ENCODE data around the gene OR5AN1.
"Not testable (repeated sequence)": the region's sequence is repeated elsewhere in the genome, so short reads cannot be mapped to it uniquely, and the experiment has no call there.

The OR5AN1 gene, protein sequence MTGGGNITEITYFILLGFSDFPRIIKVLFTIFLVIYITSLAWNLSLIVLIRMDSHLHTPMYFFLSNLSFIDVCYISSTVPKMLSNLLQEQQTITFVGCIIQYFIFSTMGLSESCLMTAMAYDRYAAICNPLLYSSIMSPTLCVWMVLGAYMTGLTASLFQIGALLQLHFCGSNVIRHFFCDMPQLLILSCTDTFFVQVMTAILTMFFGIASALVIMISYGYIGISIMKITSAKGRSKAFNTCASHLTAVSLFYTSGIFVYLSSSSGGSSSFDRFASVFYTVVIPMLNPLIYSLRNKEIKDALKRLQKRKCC

DNA sequence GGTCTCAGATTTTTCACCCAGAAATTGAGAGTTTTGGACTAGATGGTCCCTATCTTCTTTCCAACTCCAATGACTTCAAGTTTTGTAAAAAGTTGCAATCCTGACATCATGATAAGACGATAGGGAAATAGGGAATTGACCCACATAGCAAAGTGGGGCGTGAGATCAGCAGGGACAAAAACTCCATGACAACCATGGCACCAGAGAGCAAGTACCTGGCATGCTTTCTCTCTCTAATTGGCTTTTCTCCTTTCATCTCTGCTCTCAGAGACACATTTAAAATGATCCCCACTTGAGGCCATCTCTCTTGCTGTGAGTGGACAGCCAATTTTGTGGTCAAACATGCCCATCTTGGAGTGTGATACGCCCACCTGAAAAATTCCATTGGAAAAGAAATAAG, at the start of gene OR5AN1:
Gene OR5AN1 (plus strand): TSS at position 301 of the 400 bp plus-strand sequence. CDS start 5,564 bp downstream, outside the sequence.
- TF ChIP-seq, protein P1, sequence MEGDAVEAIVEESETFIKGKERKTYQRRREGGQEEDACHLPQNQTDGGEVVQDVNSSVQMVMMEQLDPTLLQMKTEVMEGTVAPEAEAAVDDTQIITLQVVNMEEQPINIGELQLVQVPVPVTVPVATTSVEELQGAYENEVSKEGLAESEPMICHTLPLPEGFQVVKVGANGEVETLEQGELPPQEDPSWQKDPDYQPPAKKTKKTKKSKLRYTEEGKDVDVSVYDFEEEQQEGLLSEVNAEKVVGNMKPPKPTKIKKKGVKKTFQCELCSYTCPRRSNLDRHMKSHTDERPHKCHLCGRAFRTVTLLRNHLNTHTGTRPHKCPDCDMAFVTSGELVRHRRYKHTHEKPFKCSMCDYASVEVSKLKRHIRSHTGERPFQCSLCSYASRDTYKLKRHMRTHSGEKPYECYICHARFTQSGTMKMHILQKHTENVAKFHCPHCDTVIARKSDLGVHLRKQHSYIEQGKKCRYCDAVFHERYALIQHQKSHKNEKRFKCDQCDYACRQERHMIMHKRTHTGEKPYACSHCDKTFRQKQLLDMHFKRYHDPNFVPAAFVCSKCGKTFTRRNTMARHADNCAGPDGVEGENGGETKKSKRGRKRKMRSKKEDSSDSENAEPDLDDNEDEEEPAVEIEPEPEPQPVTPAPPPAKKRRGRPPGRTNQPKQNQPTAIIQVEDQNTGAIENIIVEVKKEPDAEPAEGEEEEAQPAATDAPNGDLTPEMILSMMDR (IDR thresholded peaks at IDR 0.05; ENCODE audit: borderline replicate concordance, insufficient read depth, low read depth, low read length) = no peak
- H3K4me3 ChIP-seq (ENCODE audit: low read depth, low read length) = no peak within 1 kb of the TSS

DNA sequence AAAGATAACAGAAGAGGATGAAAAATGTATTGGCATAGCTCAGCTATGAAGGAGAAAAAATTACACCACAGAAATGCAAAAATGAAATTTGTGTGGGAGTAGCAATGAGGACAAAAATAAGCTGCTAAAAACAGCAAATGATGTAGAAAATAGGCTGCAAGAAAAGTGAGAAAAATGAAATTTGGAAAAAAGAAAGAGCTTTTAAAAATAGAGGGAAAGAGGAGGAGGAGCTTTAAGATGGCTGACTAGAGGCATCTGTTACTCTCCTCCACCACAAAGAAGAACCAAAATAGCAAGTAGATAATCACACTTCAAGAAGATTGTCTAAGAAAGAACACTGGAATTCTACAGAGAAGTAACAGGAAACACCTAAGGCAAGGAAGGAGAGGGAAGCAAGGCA, 23.7 kb upstream of the OR5AN1 start:
- no peak overlapping the region for H3K4me3 ChIP-seq (ENCODE audit: low read depth, low read length)
- TF ChIP-seq, protein P1 (IDR thresholded peaks at IDR 0.05; ENCODE audit: borderline replicate concordance, insufficient read depth, low read depth, low read length) = no peak

DNA sequence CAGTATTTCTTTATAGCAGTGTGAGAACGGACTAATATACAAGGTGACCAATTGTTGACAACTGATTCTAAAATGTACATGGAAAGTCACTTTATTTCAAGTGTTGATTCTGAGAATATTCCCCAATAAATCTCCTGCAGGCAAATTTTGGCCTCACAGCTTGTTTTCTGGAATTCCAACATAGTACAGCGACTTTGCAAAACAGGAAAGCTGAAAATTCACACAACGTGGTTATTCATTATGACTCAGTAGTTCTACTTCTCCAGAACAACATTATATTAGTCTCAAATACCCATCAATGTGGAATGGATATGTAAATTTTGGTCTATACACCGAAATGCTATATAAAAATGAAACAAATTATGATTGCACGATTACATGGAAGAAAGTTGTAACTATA, 22.5 kb upstream of the OR5AN1 start:
- H3K4me3 ChIP-seq (ENCODE audit: low read depth, low read length) = no peak overlapping the region
- TF ChIP-seq, protein P1 (IDR thresholded peaks at IDR 0.05; ENCODE audit: borderline replicate concordance, insufficient read depth, low read depth, low read length) = no peak

DNA sequence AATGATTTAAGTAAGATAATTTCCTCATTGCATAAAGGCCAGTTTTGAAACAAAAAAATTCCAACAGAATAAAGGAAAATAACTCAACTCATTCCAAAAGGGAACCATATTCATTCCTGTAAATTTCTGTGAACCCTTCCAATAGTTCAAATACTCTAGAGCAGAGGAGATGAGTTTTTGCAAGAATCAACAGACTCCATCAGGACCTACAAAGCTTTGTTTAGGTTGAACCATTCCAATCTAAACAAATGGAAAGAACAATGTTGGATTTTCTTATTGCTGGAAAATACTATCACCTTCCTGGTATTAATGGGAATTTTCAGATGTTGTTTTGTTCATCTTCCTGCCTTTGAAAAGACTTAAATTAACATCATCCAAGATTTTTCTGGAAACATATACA, 21.8 kb upstream of the OR5AN1 start:
- no peak overlapping the region for H3K4me3 ChIP-seq (ENCODE audit: low read depth, low read length)
- TF ChIP-seq, protein P1 (IDR thresholded peaks at IDR 0.05; ENCODE audit: borderline replicate concordance, insufficient read depth, low read depth, low read length) = no peak

DNA sequence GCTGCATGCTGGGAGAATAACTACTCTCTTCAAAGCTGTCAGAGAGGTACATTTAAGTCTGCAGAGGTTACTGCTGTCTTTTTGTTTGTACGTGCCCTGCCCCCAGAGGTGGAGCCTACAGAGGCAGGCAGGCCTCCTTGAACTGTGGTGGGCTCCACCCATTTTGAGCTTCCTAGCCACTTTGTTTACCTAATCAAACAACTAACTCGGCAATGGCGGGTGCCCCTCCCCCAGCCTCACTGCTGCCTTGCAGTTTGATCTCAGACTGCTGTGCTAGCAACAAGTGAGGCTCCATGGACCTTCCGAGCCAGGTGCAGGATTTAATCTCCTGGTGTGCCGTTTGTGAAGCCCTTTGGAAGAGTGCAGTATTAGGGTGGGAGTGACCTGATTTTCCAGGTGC, 9.0 kb upstream of the OR5AN1 start:
- not testable (repeated sequence) for H3K4me3 ChIP-seq (ENCODE audit: low read depth, low read length)

DNA sequence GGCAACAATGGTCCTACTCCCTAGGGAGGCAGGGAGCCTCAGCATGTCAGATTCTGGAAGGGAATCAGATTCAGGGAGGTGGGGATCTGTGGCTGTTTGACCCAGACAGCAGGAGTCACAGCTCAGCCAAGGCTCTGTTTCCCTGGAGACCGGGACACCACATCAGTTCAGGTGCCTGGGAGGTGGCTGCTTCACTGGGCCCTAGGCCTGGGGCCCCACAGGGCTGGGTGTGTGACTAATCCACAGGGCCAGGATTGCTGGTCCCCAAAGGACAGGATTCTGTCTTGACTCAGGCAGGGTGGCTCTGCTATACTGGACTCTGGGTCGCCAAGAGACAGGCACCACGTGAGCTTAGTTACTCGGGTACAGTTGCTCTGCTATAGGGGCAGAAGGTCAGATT, 3.5 kb upstream of the OR5AN1 start:
- TF ChIP-seq, protein P1 (IDR thresholded peaks at IDR 0.05; ENCODE audit: borderline replicate concordance, insufficient read depth, low read depth, low read length) = no peak
- no peak overlapping the region for H3K4me3 ChIP-seq (ENCODE audit: low read depth, low read length)

DNA sequence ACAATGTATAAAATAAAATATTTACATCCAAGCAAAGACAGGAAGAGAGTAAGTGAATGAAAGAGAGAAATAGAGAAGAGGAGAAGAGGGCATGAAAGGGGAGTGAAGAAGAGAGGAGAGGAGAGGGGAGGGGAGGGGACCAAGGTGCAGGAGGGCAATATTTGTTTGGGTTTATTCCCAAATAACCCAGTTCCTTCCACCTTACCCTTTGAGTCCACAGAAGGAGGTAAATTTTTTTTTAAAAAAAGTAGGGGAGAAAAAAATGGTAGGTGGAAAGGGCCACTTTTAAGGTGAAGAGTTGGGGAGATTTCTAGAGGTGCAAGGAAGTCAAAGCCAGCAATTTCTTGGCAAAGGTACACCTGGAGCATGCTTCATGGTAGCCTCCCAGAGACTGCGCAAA, 2.1 kb upstream of the OR5AN1 start:
- no peak overlapping the region for H3K4me3 ChIP-seq (ENCODE audit: low read depth, low read length)
- TF ChIP-seq, protein P1 (IDR thresholded peaks at IDR 0.05; ENCODE audit: borderline replicate concordance, insufficient read depth, low read depth, low read length) = no peak
